ENCODE measurements around the gene PYGL.

Gene PYGL

GRCh38 chr14:50871228-50871627, 73.1 kb downstream of the PYGL start:
- no peak for DNase-seq

DNA sequence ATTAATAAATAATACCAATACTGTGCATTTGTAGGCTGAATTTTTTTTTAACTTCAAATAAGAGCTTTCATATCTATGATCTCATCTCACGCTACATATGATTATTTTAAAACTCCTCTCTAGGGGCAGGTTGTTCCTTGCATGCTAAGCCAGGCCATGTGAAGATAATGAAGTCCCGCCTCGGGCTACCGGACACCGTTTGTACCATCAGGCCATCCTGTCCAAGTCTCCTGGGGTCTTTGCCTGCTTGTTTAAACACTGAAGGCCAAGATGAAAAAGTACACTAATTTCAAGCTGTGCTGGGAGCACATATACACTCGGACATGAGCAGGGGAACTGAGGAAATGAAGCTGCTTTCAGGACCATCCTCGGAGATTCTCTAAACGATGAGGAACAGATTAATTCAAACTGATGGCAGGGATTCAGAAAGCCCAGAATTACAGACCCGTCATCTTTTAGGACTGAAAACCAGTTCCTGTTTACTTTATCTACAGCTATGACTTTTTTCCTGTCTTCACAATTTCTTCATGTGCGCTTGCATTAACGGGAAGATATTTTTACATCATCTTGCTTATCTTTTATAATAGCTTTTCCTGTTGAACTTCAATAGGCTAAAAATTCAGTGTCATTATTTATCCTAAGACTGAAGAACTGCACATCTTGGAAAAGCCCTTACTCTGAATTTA, 78.7 kb downstream of the PYGL start:
- no peak for DNase-seq

DNA sequence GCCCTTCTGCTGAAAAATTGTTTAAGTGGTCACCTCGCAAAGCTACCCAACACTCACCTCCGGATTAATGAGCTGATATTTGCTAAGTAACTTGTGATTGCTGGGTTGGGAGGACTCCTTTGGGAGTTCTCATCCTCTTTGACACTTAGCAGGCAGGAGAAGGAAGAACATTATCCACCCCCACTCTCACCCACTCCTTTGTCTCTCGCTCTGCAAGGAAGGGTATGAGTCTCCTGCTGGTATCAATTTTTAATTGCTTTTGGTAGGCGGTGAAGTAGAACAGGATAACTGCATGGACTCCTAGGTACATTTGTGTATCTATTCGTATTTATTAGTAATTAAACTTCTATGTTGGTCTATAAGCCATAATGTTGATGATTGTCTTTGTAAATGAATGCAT, 79.3 kb downstream of the PYGL start:
- no peak for DNase-seq

- DNase-seq, result no peak
These were observed 80.0 kb downstream of the PYGL start for GRCh38 chr14:50864237-50864636.

- no peak for DNase-seq
These were observed 82.2 kb downstream of the PYGL start for GRCh38 chr14:50862036-50862570.

DNA sequence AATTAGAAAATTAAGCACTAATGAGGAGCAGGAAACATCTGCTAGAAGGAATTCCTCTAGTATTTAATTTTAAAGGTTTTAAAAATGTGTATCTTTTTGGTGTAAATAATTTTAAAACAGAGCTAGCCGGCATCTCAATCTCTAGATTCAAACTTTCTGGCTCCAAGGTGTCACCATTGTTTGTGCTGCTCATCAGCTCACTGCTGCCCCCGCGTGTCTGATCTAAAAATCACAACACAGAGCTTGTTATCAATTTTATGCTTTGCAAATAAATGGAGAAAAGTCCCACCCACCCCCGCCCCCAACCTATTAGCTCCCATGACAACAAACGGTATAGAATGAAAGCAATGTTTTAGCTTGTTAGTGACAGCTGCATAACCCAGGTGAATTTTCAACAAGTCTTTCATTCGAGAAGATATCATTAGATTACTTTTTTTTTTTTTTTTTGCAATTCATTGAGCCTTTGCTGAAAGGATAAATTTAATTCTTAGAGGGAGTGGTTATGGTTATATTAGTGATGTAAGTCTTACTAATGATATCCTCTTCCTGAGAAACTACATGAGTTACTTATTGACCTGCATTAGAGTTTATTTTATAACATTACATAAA, 83.7 kb downstream of the PYGL start:
- peak; percentile 84 to 85 for DNase-seq

DNA sequence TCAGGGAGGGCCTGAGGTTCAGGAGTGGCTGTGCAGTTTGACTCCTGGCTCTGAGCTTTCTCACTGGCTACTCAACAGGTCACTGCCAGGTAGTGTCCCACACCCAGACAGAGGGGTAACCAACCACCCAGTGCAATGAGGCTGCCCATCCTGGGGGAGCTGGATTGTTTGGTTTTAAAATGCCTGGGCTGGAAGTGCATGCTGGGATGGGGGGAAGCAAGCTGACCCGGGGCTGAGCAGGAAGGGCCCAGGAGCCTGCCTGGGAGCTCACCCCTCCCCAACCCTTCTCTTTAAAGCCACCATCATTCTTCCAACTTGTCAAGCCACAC, 85.0 kb downstream of the PYGL start:
- no peak for DNase-seq

DNA sequence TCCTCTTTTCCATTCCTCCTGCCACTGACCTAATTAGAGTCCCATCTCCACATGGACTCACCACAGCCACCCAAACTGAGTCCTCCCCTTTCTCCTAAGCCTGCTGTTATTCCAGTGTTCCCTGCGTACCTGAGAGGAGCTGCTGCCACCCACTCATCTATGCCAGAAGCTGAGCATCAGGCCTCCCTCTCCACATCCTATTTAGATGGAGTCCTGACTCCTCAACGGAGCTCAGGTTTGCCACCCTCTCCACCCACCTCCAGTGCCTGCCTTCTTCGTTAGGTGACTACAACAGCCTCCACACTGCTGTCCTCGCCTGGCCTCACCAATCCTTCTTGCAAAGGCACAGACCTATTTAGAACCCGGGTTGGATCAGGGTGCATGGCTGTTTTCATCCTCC, 87.6 kb downstream of the PYGL start:
- no peak for DNase-seq

DNA sequence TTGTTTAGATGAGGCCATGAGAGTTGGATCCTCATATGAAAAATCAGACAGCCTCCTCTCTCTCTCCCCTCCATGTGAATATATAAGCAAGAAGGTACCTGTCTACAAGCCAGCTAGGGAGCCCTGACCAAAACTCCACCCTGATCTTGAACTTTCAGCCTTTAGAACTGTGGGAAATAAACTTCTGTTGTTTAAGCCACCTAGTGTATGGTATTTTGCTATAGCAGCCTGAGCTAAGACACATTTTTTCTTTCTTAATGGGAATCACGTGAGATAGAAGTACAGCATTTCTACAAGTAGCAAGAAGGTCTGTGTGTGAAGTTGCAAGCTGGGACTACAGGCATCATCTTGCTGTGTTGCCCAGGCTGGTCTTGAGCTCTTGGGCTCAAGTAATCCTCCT, 88.7 kb downstream of the PYGL start:
- DNase-seq, result no peak
